NCI-H146 treated with DMSO at 0.1 percent for 48 hours (cell line): ENCODE results near the gene FRS3.

Experiments
- DNase-seq: peaks from one replicate; lab custom pipeline; 2025; ENCODE audit not compliant: unreplicated experiment; lab: John Stamatoyannopoulos, UW

FRS3 gene

GRCh38 chr6:41744236-41744787 is 35.4 kb downstream of the FRS3 start:
- DNase-seq, result no peak

- DNase-seq, result no peak
Measured at GRCh38 chr6:41743406-41744235, 36.1 kb downstream of the FRS3 start.

DNA sequence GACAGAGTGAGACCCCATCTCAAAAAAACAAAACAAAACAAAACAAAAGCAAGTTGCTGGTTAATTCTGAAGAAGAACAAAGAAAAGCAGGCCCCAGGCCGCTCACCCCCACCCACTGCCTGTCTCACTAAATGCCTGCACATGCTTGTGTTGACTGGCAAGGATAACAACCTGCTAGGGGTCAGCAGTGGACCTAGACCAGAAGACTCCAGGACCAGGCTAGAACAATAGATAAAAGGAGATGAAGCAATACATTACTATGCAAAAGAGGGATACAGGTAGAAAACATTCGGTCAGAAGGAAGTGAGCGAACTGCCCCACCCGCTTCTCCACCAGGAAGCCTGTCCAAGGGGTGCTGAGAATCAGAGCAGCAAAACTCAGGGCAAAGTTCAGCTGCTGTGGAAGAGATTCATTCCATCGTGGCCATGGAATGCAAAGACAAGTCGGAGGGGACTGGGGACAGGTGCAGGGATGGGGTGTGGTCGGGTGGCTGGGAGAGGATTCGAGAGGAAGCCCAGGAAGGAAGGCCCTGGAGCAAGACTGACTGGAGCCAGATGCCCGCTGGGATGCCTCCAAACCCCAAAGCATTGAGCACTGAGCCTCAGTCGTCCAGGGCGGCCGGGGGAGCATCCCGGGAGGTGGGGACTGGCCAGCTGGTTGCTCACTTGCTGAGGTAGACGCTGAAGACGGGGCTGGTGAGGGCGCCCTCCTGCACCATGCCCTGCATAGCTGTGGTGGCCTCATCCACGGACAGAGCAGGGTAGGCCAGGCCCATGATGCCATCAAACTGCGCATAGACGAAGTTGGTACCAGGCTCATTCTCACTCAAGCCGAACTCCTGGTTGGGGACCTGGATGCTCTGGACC is 37.8 kb downstream of the FRS3 start:
- no peak for DNase-seq

- no peak for DNase-seq
Measured at GRCh38 chr6:41740366-41741162, 39.1 kb downstream of the FRS3 start.

DNA sequence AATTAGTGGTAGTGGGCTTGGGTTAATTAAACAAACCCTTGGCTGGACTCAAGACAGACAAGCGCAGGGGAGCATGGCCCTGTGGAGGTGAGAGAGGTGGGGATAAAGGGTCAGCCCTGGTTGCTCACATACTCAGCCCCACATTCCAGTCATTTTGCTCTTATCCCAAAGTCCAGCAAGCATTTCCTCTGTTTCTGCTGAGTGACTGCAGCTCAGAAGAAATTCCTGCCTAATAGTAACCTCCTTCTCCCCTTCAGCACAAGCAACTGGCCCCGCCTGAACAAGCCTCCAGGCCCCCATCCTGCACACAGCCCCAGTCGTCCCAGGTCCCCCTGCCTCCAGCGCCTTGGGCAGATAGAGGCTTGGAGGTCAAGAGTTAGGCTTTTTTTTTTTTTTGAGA is 40.7 kb downstream of the FRS3 start:
- DNase-seq, result no peak

DNA sequence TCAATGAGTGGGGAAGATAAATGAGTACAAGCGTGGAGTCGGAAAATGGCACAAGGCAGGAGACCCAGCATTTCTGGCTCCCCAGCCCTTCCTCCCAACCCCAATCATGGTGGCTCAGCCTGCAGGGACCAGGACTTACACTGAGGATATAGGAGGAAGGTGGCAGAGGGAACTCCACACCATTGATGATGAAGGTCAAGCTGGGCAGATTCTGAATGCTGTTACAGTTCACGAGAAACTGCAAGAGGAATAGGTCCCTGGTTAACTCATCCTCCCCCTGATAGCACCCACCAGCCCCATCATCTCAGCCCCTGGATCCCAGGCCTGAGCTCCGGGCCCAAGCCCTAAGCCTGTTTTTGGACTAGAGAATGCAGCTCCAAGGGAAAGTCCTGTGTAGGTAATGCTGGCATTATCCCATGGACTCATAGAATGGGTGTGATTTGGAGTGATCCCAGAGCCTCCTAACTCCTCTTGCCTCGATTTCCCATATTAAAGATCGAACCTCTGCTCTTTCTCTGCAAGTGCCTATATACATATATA is 42.0 kb downstream of the FRS3 start:
- DNase-seq, result no peak

DNA sequence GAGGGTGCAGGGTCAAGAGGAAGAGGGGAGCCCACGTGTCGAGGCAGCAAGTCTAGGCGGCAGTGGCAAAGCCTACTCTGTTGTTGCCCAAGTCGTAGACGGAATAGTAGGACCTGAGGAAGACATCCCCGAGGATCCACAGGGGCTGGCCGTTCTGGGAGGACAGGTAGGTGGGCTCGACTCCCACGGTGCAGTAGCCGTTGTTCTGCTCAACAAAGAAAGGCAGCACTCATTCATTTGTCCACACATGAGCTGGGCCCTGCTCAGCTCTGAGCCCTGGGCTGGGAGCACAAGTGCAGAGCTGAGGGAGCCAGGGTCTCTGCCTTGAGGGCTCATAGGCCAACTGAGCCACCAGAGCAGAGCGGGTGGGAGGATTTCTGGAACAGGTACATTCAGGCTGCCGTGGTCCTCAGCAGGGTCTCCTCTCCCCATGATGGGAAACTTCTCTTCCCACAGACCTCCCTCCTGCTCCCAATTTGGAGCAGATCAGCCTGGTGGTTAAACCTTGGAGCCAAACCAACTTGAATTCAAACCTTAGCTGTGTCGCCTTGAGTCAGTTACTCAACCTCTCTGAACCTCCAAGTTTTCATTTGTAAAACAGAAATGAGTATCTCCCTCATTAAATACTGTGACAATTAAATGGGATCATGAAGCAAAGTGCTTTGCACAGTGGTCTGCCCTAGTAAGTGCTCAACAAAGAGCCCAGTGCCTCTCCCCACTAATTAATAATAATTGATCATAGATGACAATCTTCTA is 42.7 kb downstream of the FRS3 start:
- no peak for DNase-seq

DNA sequence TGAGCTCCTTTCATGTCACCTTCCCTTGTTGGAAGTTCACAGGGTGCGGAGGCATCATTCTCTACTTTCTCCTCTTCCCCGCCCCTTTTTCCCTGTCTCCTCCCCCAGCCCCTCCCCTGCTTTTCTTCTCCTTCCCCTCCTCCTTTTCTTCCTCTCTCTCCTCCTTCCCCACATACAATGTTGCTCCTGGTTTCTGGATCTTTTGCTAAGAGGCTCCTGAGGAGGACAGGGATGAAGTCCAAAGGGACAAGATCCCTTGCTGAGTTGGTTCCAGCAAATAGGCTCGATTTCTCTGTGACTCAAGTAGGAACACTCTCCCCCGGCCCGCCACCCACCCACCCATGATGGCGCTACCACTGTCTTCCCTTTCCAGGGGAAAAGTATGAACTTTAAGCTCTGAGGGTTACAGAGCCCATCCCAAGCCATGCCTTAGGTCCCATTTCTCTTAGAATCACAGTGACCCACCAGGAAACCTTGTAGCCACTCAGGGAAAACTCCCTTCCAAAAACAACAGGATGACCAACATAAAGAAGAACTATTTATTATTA is 43.4 kb downstream of the FRS3 start:
- DNase-seq, result no peak

DNA sequence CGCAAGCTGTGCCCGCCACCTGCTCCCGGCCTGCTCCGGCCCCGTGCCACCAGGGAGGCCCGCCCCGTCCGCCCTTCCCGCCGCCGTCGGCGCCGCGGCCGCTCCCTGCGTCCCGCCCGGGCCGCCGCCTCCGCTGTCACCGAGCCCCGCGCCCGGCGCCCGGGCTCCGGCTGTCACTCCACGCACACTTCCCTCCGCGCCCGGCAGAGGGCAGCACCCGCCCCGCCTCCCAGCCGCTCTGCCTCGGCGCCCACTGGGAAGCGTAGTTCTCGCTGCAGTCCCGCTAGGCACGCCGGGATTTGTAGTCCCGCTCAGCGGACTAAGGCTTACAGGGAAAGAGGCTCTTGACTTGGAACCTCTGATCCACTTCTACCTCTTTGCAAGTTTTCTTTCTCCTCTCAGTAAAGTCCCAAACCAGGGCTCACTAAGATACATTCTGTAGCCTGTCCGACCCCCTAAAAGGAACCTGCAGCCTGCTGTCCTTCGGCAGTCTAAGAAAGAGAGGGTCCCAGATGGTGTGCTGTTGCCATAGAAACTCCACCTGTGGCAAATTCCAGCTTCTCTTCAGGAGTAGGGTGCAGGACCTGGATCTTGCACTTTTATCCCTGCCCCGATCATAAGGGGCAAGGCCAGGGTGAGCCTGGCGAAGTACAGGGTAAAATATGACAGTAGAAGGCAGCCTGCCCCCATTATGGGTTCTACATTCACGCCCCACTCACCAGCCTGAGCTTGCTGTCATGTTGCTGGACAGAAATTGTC is 44.1 kb downstream of the FRS3 start, which contains the start of gene TFEB:
TSS of gene TFEB (minus strand) at position 182 of the 759 bp plus-strand sequence. CDS start 44,395 bp downstream, outside the sequence.
- DNase-seq, result peak; percentile 88

GRCh38 chr6:41734666-41735426 is 44.9 kb downstream of the FRS3 start:
- peak; percentile 90 for DNase-seq

- DNase-seq, result peak; percentile 94
Measured at GRCh38 chr6:41733707-41734665, 45.7 kb downstream of the FRS3 start.

GRCh38 chr6:41733360-41733706 is 46.4 kb downstream of the FRS3 start:
- no peak for DNase-seq

GRCh38 chr6:41732591-41733359 is 46.9 kb downstream of the FRS3 start:
- DNase-seq, result peak; percentile 97

DNA sequence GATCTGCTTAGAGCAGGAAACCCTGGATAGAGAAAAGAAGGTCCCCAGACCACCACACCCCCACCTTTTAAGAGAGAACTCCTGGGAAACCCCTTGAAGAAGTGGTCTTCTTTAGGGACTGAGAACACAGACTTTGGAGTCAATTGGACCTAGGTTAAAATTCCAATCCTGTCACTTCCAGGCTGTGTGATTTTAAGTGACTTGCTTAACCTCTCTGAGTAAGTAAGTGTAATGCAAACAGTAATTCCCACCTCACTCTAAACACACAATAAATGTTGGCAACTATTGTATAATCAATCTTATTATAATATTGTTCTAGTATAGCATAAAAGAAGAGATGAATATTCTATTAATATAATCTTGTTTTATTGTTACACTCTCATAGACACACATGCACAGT is 47.6 kb downstream of the FRS3 start:
- no peak for DNase-seq

GRCh38 chr6:41731561-41732086 is 48.1 kb downstream of the FRS3 start:
- no peak for DNase-seq
